ENCODE results near the gene NEMP1. TPM values are rescaled to one million over a fixed set of nuclear protein-coding genes. Genes with fewer than 3 reads are reported as not detected.
A peak's percentile ranks its signal among the peaks of the same experiment; 100 is the strongest.

NEMP1 gene
- total and polyA plus RNA-seq, 4 donors: 0.75 to 10.0 (median 6.7) TPM

- no peaks in the 10 kb centered on the region for H3K4me1 ChIP-seq (ENCODE audit: control insufficient read depth in 1 of 2, insufficient read depth in 2 of 2, low read length in 2 of 2)
- H3K27me3 ChIP-seq (ENCODE audit: control insufficient read depth in 1 of 2, insufficient read depth in 2 of 2, low read length in 1 of 2): no peaks in the 10 kb centered on the region
- peak in 1 of 2 donors; percentile 68 for DNase-seq
- peaks cover 0 to 9% of the 10 kb centered on the region in 2 donors for H3K36me3 ChIP-seq (ENCODE audit: control insufficient read depth in 1 of 2, insufficient read depth in 2 of 2, low read length in 1 of 2)
- ATAC-seq (ENCODE audit: low FRiP score): no peak
- H3K4me3 ChIP-seq (ENCODE audit: low read length in 2 of 2): no peak overlapping the region
- no peak overlapping the region for H3K27ac ChIP-seq (ENCODE audit: low read depth in 1 of 2, low read length in 2 of 2)
- WGBS, 2 donors: 73 to 77% methylated on average over 12 of the region's 12 CpGs
- intact Hi-C loops (cut with DNase I): no loop called here
- no peaks in the 10 kb centered on the region for H3K9me3 ChIP-seq (ENCODE audit: control insufficient read depth, low read length)
Measured at GRCh38 chr12:57099766-57100165, 21.2 kb upstream of the NEMP1 start.

- ATAC-seq (ENCODE audit: low FRiP score) (no peak), DNase-seq (peak in 1 of 2 donors; percentile 52)
- Histone ChIP-seq H3K4me3 (ENCODE audit: low read length in 2 of 2) (no peak overlapping the region), H3K27me3 (ENCODE audit: control insufficient read depth in 1 of 2, insufficient read depth in 2 of 2, low read length in 1 of 2) (no peaks in the 10 kb centered on the region), H3K4me1 (ENCODE audit: control insufficient read depth in 1 of 2, insufficient read depth in 2 of 2, low read length in 2 of 2) (no peaks in the 10 kb centered on the region), H3K27ac (ENCODE audit: low read depth in 1 of 2, low read length in 2 of 2) (no peak overlapping the region), H3K9me3 (ENCODE audit: control insufficient read depth, low read length) (no peaks in the 10 kb centered on the region), H3K36me3 (ENCODE audit: control insufficient read depth in 1 of 2, insufficient read depth in 2 of 2, low read length in 1 of 2) (peaks cover 0 to 9% of the 10 kb centered on the region in 2 donors)
- WGBS, 2 donors: 77 to 79% methylated on average over 11 of the region's 11 CpGs
- intact Hi-C loops (cut with DNase I): no loop called here
Measured at GRCh38 chr12:57099047-57099714, 20.6 kb upstream of the NEMP1 start.

- Histone ChIP-seq H3K4me3 (ENCODE audit: low read length in 2 of 2) (no peak overlapping the region), H3K4me1 (ENCODE audit: control insufficient read depth in 1 of 2, insufficient read depth in 2 of 2, low read length in 2 of 2) (no peaks in the 10 kb centered on the region), H3K9me3 (ENCODE audit: control insufficient read depth, low read length) (no peaks in the 10 kb centered on the region), H3K27me3 (ENCODE audit: control insufficient read depth in 1 of 2, insufficient read depth in 2 of 2, low read length in 1 of 2) (no peaks in the 10 kb centered on the region), H3K27ac (ENCODE audit: low read depth in 1 of 2, low read length in 2 of 2) (no peak overlapping the region), H3K36me3 (ENCODE audit: control insufficient read depth in 1 of 2, insufficient read depth in 2 of 2, low read length in 1 of 2) (peaks cover 0 to 9% of the 10 kb centered on the region in 2 donors)
- intact Hi-C loops (cut with DNase I): no loop called here
- 73 to 100% methylated on average over 1 of the region's 1 CpG for WGBS, 2 donors
- ATAC-seq (ENCODE audit: low FRiP score) (no peak), DNase-seq (peak in 1 of 2 donors; percentile 34)
Measured at GRCh38 chr12:57098546-57098945, 20.0 kb upstream of the NEMP1 start.

- Histone ChIP-seq H3K9me3 (ENCODE audit: control insufficient read depth, low read length) (no peaks in the 10 kb centered on the region), H3K27ac (ENCODE audit: low read depth in 1 of 2, low read length in 2 of 2) (no peak overlapping the region), H3K36me3 (ENCODE audit: control insufficient read depth in 1 of 2, insufficient read depth in 2 of 2, low read length in 1 of 2) (peaks cover 0 to 9% of the 10 kb centered on the region in 2 donors), H3K27me3 (ENCODE audit: control insufficient read depth in 1 of 2, insufficient read depth in 2 of 2, low read length in 1 of 2) (no peaks in the 10 kb centered on the region), H3K4me1 (ENCODE audit: control insufficient read depth in 1 of 2, insufficient read depth in 2 of 2, low read length in 2 of 2) (no peaks in the 10 kb centered on the region), H3K4me3 (ENCODE audit: low read length in 2 of 2) (no peak overlapping the region)
- DNase-seq (peak in 1 of 2 donors; percentile 32), ATAC-seq (ENCODE audit: low FRiP score) (no peak)
- intact Hi-C loops (cut with DNase I): no loop called here
- WGBS, 2 donors: 82 to 89% methylated on average over 8 of the region's 8 CpGs
Measured at GRCh38 chr12:57097554-57097835, 18.9 kb upstream of the NEMP1 start.

- intact Hi-C loops (cut with DNase I): no loop called here
- Histone ChIP-seq H3K27me3 (ENCODE audit: control insufficient read depth in 1 of 2, insufficient read depth in 2 of 2, low read length in 1 of 2) (no peaks in the 10 kb centered on the region), H3K36me3 (ENCODE audit: control insufficient read depth in 1 of 2, insufficient read depth in 2 of 2, low read length in 1 of 2) (peaks cover 0 to 9% of the 10 kb centered on the region in 2 donors), H3K4me1 (ENCODE audit: control insufficient read depth in 1 of 2, insufficient read depth in 2 of 2, low read length in 2 of 2) (peaks cover 0 to 3% of the 10 kb centered on the region in 2 donors), H3K27ac (ENCODE audit: low read depth in 1 of 2, low read length in 2 of 2) (no peak overlapping the region), H3K4me3 (ENCODE audit: low read length in 2 of 2) (no peak overlapping the region), H3K9me3 (ENCODE audit: control insufficient read depth, low read length) (no peaks in the 10 kb centered on the region)
- ATAC-seq (ENCODE audit: low FRiP score): no peak
- 77 to 80% methylated on average over 8 of the region's 8 CpGs for WGBS, 2 donors
- DNase-seq: peak in 1 of 2 donors; percentile 64
Measured at GRCh38 chr12:57096748-57097553, 18.4 kb upstream of the NEMP1 start.

- Histone ChIP-seq H3K4me3 (ENCODE audit: low read length in 2 of 2) (no peak overlapping the region), H3K4me1 (ENCODE audit: control insufficient read depth in 1 of 2, insufficient read depth in 2 of 2, low read length in 2 of 2) (peaks cover 0 to 6% of the 10 kb centered on the region in 2 donors), H3K27ac (ENCODE audit: low read depth in 1 of 2, low read length in 2 of 2) (no peak overlapping the region), H3K36me3 (ENCODE audit: control insufficient read depth in 1 of 2, insufficient read depth in 2 of 2, low read length in 1 of 2) (peaks cover 0 to 9% of the 10 kb centered on the region in 2 donors), H3K9me3 (ENCODE audit: control insufficient read depth, low read length) (no peaks in the 10 kb centered on the region), H3K27me3 (ENCODE audit: control insufficient read depth in 1 of 2, insufficient read depth in 2 of 2, low read length in 1 of 2) (no peaks in the 10 kb centered on the region)
- intact Hi-C loops (cut with DNase I): no loop called here
- 74 to 80% methylated on average over 6 of the region's 6 CpGs for WGBS, 2 donors
- peak in 1 of 2 donors; percentile 44 for DNase-seq
- no peak for ATAC-seq (ENCODE audit: low FRiP score)
Measured at GRCh38 chr12:57096099-57096572, 17.5 kb upstream of the NEMP1 start.

GRCh38 chr12:57095440-57095839, 16.8 kb upstream of the NEMP1 start:
- DNase-seq: peak in 1 of 2 donors; percentile 46
- WGBS, 2 donors: 56 to 63% methylated on average over 3 of the region's 3 CpGs

GRCh38 chr12:57094208-57095160, 15.9 kb upstream of the NEMP1 start:
- H3K4me1 ChIP-seq (ENCODE audit: control insufficient read depth in 1 of 2, insufficient read depth in 2 of 2, low read length in 2 of 2): peaks cover 0 to 6% of the 10 kb centered on the region in 2 donors
- no peak for ATAC-seq (ENCODE audit: low FRiP score)
- intact Hi-C loops (cut with DNase I): loop anchor here in 1 of 2 donors (2.0 kb wide), 1 partner anchor 16 kb away; the partner anchor contains the start of gene STAT6
- peak overlapping the region; percentile 18 to 57 for H3K27ac ChIP-seq (ENCODE audit: low read depth in 1 of 2, low read length in 2 of 2)
- 32 to 36% methylated on average over 15 of the region's 15 CpGs for WGBS, 2 donors
- DNase-seq: peak in 1 of 2 donors; percentile 73
- H3K36me3 ChIP-seq (ENCODE audit: control insufficient read depth in 1 of 2, insufficient read depth in 2 of 2, low read length in 1 of 2): peaks cover 0 to 6% of the 10 kb centered on the region in 2 donors
- H3K27me3 ChIP-seq (ENCODE audit: control insufficient read depth in 1 of 2, insufficient read depth in 2 of 2, low read length in 1 of 2): no peaks in the 10 kb centered on the region
- H3K4me3 ChIP-seq (ENCODE audit: low read length in 2 of 2): no peak overlapping the region
- no peaks in the 10 kb centered on the region for H3K9me3 ChIP-seq (ENCODE audit: control insufficient read depth, low read length)

More at GRCh38 chr12:57095440-57095839, 16.8 kb upstream of the NEMP1 start:
- Histone ChIP-seq H3K27ac (ENCODE audit: low read depth in 1 of 2, low read length in 2 of 2) (no peak overlapping the region), H3K36me3 (ENCODE audit: control insufficient read depth in 1 of 2, insufficient read depth in 2 of 2, low read length in 1 of 2) (peaks cover 0 to 9% of the 10 kb centered on the region in 2 donors), H3K4me1 (ENCODE audit: control insufficient read depth in 1 of 2, insufficient read depth in 2 of 2, low read length in 2 of 2) (peaks cover 0 to 6% of the 10 kb centered on the region in 2 donors), H3K4me3 (ENCODE audit: low read length in 2 of 2) (no peak overlapping the region), H3K9me3 (ENCODE audit: control insufficient read depth, low read length) (no peaks in the 10 kb centered on the region), H3K27me3 (ENCODE audit: control insufficient read depth in 1 of 2, insufficient read depth in 2 of 2, low read length in 1 of 2) (no peaks in the 10 kb centered on the region)
- no peak for ATAC-seq (ENCODE audit: low FRiP score)
- intact Hi-C loops (cut with DNase I): loop anchor here in 1 of 2 donors (2.0 kb wide), 1 partner anchor 15 kb away; the partner anchor contains the start of gene STAT6

Measured in aorta (tissue), 5 donors.